Measurements from ENCODE around the gene SIN3B. TPM values are rescaled to one million over a fixed set of nuclear protein-coding genes. Genes with fewer than 3 reads are reported as not detected.

Gene SIN3B
- total and polyA plus RNA-seq, 2 donors (not counting 1 experiment from before 2014, with no cell fraction given), result 118 to 138 TPM

DNA sequence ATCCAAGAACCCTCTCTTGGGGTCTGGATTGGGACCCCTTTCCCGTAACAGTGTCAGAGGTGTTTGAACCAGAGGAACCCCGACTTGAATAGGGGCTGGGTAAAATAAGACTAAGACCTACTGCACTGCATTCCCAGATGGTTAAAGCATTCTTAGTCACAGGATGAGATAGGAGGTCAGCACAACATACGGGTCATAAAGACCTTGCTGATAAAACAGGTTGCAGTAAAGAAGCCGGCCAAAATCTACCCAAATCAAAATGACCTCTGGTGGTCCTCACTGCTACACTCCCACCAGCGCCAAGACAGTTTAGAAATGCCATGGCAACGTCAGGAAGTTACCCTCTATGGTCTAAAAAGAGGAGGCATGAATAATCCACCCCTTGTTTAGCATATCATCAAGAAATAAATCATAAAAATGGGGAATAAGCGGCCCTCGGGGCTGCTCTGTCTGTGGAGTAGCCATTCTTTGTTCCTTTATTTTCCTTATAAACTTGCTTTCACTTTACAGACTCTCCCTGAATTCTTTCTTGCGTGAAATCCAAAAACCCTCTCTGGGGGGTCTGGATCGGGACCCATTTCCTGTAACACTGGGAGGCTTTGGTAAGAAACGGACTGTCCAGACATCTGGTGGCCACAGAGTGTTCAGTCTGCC is 4.4 kb upstream of the SIN3B start:
- no peak for TF ChIP-seq EZH2 (IDR thresholded peaks at IDR 0.05; ENCODE audit: borderline replicate concordance, insufficient read depth, low read depth, low read length, poor library complexity, severe bottlenecking)
- TF ChIP-seq, protein P1, sequence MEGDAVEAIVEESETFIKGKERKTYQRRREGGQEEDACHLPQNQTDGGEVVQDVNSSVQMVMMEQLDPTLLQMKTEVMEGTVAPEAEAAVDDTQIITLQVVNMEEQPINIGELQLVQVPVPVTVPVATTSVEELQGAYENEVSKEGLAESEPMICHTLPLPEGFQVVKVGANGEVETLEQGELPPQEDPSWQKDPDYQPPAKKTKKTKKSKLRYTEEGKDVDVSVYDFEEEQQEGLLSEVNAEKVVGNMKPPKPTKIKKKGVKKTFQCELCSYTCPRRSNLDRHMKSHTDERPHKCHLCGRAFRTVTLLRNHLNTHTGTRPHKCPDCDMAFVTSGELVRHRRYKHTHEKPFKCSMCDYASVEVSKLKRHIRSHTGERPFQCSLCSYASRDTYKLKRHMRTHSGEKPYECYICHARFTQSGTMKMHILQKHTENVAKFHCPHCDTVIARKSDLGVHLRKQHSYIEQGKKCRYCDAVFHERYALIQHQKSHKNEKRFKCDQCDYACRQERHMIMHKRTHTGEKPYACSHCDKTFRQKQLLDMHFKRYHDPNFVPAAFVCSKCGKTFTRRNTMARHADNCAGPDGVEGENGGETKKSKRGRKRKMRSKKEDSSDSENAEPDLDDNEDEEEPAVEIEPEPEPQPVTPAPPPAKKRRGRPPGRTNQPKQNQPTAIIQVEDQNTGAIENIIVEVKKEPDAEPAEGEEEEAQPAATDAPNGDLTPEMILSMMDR (IDR thresholded peaks at IDR 0.05), result no peak
- Histone ChIP-seq H3K79me2 (ENCODE audit: control insufficient read depth, insufficient read depth, low read length) (peaks cover 11% of the 10 kb centered on the region), H2AFZ (ENCODE audit: insufficient read depth, low read depth, low read length, poor library complexity, severe bottlenecking) (peak overlapping the region; percentile 21), H3K36me3 (replicated peaks in 1 of 2; ENCODE audit: control extremely low read depth in 1 of 2, control insufficient read depth in 1 of 2, extremely low read depth in 1 of 2, insufficient read depth in 2 of 2, low read length in 1 of 2) (no peaks in the 10 kb centered on the region), H3K9me3 (ENCODE audit: control extremely low read depth in 1 of 3, control insufficient read depth in 2 of 3, insufficient read depth in 1 of 3, low read length in 2 of 3) (no peaks in the 10 kb centered on the region), H3K4me2 (replicated peaks; ENCODE audit: low read depth, low read length, poor library complexity, severe bottlenecking) (peak overlapping the region; percentile 4), H3K9ac (ENCODE audit: low read length) (no peak overlapping the region), H4K20me1 (ENCODE audit: control insufficient read depth, insufficient read depth, low read length, poor library complexity, severe bottlenecking) (no peaks in the 10 kb centered on the region), H3K27ac (ENCODE audit: low read length in 2 of 2) (no peak overlapping the region), H3K4me1 (ENCODE audit: control insufficient read depth in 2 of 2, insufficient read depth in 2 of 2, low read length in 2 of 2) (peaks cover 8 to 9% of the 10 kb centered on the region in 2 donors), H3K4me3 (ENCODE audit: control extremely low read depth in 1 of 5, extremely low read depth in 1 of 5, insufficient read depth in 1 of 5, low read depth in 2 of 5, low read length in 4 of 5) (no peak overlapping the region), H3K27me3 (replicated peaks in 1 of 4; ENCODE audit: control extremely low read depth in 1 of 4, control insufficient read depth in 3 of 4, insufficient read depth in 4 of 4, low read length in 3 of 4) (peaks cover 0 to 17% (median 5%) of the 10 kb centered on the region in 4 experiments)
- ATAC-seq (ENCODE audit: low read depth), result no peak
- CTCF ChIA-PET, result no interaction called here
- intact Hi-C loops (cut with micrococcal nuclease), result no loop called here
- WGBS (ENCODE audit: insufficient coverage), result 32% methylated on average over 7 of the region's 11 CpGs
- peaks cover 21% of the 10 kb centered on the region for H3K4me1 Mint-ChIP-seq
- H3K9me3 Mint-ChIP-seq (ENCODE audit: insufficient read depth), result no peaks in the 10 kb centered on the region
- peaks cover 36% of the 10 kb centered on the region for H3K27me3 Mint-ChIP-seq
- H3K4me3 Mint-ChIP-seq, result peak overlapping the region; percentile 54
- DNase-seq, result no peak
- no peak overlapping the region for H3K27ac Mint-ChIP-seq
- POLR2A ChIA-PET, result no interaction called here

GRCh38 chr19:16825312-16826052 is 3.7 kb upstream of the SIN3B start:
- Histone ChIP-seq H3K36me3 (replicated peaks in 1 of 2; ENCODE audit: control extremely low read depth in 1 of 2, control insufficient read depth in 1 of 2, extremely low read depth in 1 of 2, insufficient read depth in 2 of 2, low read length in 1 of 2) (no peaks in the 10 kb centered on the region), H3K4me1 (ENCODE audit: control insufficient read depth in 2 of 2, insufficient read depth in 2 of 2, low read length in 2 of 2) (peaks cover 15 to 16% of the 10 kb centered on the region in 2 donors), H3K27me3 (replicated peaks in 1 of 4; ENCODE audit: control extremely low read depth in 1 of 4, control insufficient read depth in 3 of 4, insufficient read depth in 4 of 4, low read length in 3 of 4) (peaks cover 0 to 17% (median 5%) of the 10 kb centered on the region in 4 experiments), H3K27ac (ENCODE audit: low read length in 2 of 2) (no peak overlapping the region), H3K4me2 (replicated peaks; ENCODE audit: low read depth, low read length, poor library complexity, severe bottlenecking) (peak overlapping the region; percentile 4), H3K79me2 (ENCODE audit: control insufficient read depth, insufficient read depth, low read length) (peaks cover 13% of the 10 kb centered on the region), H3K4me3 (ENCODE audit: control extremely low read depth in 1 of 5, extremely low read depth in 1 of 5, insufficient read depth in 1 of 5, low read depth in 2 of 5, low read length in 4 of 5) (no peak overlapping the region), H3K9ac (ENCODE audit: low read length) (no peak overlapping the region), H3K9me3 (ENCODE audit: control extremely low read depth in 1 of 3, control insufficient read depth in 2 of 3, insufficient read depth in 1 of 3, low read length in 2 of 3) (no peaks in the 10 kb centered on the region), H4K20me1 (ENCODE audit: control insufficient read depth, insufficient read depth, low read length, poor library complexity, severe bottlenecking) (no peaks in the 10 kb centered on the region), H2AFZ (ENCODE audit: insufficient read depth, low read depth, low read length, poor library complexity, severe bottlenecking) (peak overlapping the region; percentile 21)
- CTCF ChIA-PET, result interaction anchor here (0.7 kb wide), 1 partner anchor 22 kb away, joined by 3 read pairs; no protein-coding TSS in a partner anchor
- WGBS (ENCODE audit: insufficient coverage), result 31% methylated on average over 11 of the region's 13 CpGs
- POLR2A ChIA-PET, result no interaction called here
- TF ChIP-seq, protein P1 (IDR thresholded peaks at IDR 0.05), result no peak
- no peak for TF ChIP-seq EZH2 (IDR thresholded peaks at IDR 0.05; ENCODE audit: borderline replicate concordance, insufficient read depth, low read depth, low read length, poor library complexity, severe bottlenecking)
- Mint-ChIP-seq H3K27ac (no peak overlapping the region), H3K4me3 (peak overlapping the region; percentile 54), H3K27me3 (peaks cover 36% of the 10 kb centered on the region), H3K9me3 (ENCODE audit: insufficient read depth) (no peaks in the 10 kb centered on the region), H3K4me1 (peaks cover 28% of the 10 kb centered on the region)
- ATAC-seq (ENCODE audit: low read depth) (no peak), DNase-seq (no peak)
- intact Hi-C loops (cut with micrococcal nuclease), result no loop called here

All from B cell (primary cell).